ENCODE measurements around the gene NTSR1.

Gene NTSR1

DNA sequence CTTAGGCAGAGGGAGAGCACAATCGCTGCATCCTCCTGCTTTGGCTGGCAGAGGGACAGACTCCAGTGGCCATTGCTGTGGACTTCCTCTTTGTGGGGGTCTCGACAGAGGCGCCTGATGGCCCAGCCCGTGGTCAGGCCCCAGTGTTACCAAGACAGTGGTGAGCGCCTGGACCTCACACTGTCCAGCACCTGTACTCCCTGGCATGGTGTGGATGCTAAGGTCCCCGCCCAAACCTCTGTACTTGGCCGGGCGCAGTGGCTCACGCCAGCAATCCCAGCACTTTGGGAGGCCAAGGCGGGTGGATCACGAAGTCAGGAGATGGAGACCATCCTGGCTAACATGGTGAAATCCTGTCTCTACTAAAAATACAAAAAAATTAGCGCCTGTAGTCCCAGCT, 2.3 kb upstream of the NTSR1 start:
- no peak for DNase-seq (ENCODE audit: low read depth)
- TF ChIP-seq, protein P1, sequence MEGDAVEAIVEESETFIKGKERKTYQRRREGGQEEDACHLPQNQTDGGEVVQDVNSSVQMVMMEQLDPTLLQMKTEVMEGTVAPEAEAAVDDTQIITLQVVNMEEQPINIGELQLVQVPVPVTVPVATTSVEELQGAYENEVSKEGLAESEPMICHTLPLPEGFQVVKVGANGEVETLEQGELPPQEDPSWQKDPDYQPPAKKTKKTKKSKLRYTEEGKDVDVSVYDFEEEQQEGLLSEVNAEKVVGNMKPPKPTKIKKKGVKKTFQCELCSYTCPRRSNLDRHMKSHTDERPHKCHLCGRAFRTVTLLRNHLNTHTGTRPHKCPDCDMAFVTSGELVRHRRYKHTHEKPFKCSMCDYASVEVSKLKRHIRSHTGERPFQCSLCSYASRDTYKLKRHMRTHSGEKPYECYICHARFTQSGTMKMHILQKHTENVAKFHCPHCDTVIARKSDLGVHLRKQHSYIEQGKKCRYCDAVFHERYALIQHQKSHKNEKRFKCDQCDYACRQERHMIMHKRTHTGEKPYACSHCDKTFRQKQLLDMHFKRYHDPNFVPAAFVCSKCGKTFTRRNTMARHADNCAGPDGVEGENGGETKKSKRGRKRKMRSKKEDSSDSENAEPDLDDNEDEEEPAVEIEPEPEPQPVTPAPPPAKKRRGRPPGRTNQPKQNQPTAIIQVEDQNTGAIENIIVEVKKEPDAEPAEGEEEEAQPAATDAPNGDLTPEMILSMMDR (IDR thresholded peaks at IDR 0.05; ENCODE audit: insufficient read depth, low read depth, low read length, missing control alignments), result no peak
- H3K4me3 ChIP-seq (ENCODE audit: low read depth, low read length), result no peak overlapping the region

DNA sequence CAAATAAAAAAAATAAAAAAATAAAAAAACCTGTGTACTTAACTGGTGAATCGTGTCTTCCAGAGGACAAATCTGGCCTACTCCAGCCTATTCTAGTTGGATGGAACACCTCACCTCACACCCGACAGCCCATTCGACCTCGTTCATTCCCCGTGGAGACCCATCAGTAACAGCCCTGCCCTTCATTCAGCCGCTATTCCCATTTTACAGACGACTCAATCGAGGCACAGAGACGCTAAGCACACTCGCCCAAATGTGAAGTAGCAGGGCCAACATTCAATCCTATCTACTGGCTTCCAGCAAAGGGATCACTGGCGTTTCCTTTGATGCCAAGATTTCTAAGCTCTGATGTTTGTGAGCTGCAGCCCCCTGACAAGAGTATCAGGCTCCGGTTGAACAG, 1.8 kb upstream of the NTSR1 start:
- TF ChIP-seq, protein P1 (IDR thresholded peaks at IDR 0.05; ENCODE audit: insufficient read depth, low read depth, low read length, missing control alignments), result no peak
- no peak for DNase-seq (ENCODE audit: low read depth)
- H3K4me3 ChIP-seq (ENCODE audit: low read depth, low read length), result no peak overlapping the region

DNA sequence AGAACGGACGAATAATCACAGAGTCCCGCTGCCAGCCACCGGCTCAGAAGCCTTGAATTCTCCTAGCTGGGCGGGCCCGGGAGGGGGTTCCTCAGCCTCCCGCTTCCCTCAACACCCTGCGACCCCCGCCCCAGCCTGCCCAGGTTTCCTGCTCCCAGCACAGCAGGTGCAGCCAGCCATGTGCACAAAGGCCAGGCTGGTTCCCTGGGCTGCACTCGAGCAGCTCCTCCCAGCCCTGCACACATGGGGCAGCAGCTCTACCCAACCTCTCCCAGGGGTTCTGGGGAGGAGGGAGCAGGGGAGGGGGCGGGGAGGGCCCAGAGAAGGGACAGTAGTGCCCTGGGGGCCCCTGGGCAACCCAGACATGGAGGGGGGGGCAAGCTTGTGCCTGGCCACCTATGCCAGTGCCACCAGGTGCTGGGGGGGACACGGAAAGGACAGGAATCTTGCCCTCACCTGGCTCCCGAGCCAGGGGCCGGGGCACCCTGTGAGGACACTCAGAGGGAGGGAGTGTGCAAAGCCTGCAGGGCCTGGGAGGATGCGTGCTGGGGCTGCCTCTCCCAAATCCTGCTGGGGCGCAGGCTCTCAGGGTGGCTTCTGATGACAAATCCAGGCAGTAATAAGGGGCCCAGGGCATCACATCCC, 1.2 kb upstream of the NTSR1 start:
- no peak overlapping the region for H3K4me3 ChIP-seq (ENCODE audit: low read depth, low read length)
- TF ChIP-seq, protein P1 (IDR thresholded peaks at IDR 0.05; ENCODE audit: insufficient read depth, low read depth, low read length, missing control alignments), result no peak
- no peak for DNase-seq (ENCODE audit: low read depth)

DNA sequence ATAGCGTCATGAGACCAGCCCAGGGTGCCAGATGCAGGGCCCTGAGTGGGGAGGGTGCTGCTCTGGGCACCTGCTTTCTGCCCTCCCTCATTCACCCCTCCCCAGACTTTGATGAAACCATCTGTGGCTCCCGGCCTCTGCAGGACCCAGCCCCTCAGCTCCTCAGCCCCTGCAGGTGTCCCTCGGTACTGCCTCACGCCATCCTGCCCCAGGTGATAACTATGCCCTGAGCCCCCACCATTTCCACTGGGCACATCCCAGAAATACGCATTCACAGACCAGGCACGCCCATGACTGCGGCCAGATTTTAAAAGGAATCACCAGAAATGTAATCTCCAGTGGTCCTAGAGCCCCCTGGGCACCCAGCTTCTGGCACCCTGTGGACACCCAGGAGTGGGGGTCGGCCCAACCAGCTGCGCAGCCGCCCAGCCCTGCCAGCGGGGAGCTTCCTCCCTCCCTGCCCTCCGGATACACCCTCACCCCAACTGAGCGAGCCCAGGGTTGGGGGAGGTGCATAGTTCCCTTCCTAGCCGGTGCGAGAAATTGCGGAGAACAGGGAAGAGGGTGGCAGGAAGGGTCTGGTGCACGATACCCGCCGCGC, 615 bp upstream of the NTSR1 start:
- H3K4me3 ChIP-seq (ENCODE audit: low read depth, low read length), result no peak overlapping the region
- DNase-seq (ENCODE audit: low read depth), result peak; percentile 19
- TF ChIP-seq, protein P1 (IDR thresholded peaks at IDR 0.05; ENCODE audit: insufficient read depth, low read depth, low read length, missing control alignments), result peak; percentile 34

DNA sequence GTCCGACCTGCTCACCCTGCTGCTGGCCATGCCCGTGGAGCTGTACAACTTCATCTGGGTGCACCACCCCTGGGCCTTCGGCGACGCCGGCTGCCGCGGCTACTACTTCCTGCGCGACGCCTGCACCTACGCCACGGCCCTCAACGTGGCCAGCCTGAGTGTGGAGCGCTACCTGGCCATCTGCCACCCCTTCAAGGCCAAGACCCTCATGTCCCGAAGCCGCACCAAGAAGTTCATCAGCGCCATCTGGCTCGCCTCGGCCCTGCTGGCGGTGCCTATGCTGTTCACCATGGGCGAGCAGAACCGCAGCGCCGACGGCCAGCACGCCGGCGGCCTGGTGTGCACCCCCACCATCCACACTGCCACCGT, 885 bp downstream of the NTSR1 start:
- TF ChIP-seq, protein P1 (IDR thresholded peaks at IDR 0.05; ENCODE audit: insufficient read depth, low read depth, low read length, missing control alignments), result no peak
- H3K4me3 ChIP-seq (ENCODE audit: low read depth, low read length), result no peak overlapping the region
- DNase-seq (ENCODE audit: low read depth), result no peak

DNA sequence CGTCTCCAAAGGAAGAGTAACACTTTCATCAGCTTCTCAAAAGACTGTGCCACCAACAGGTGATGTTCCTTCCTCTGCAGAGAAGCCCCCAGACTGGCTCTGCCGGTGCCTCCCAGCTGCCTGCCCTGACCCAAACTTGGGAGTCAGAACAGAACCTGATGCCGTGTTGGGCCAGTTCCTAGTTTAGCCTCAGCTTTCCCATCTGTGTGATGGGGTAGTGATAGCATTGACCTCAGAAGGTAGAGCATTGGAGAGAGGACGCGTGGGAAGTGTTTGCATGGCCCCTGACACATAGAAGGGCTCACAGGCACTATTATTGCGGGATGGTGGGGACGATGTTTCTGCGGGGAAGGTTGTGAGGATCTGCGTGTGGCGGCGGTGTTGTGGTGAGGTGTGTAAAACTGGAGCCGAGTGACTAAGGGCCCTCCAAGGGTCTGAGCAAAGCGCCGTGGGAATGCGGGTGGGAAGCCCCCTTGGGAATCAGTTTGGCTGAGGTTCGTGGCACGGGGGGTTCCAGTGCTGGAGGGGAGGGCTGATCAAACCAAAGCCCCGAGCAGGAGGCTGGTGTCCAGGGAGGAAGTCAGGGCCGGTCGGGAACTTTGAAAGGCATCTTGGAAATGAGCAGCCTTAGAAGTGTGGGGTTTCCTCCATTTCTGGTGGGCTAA, 1.7 kb downstream of the NTSR1 start:
- no peak for DNase-seq (ENCODE audit: low read depth)
- H3K4me3 ChIP-seq (ENCODE audit: low read depth, low read length), result no peak overlapping the region
- TF ChIP-seq, protein P1 (IDR thresholded peaks at IDR 0.05; ENCODE audit: insufficient read depth, low read depth, low read length, missing control alignments), result no peak
